GM11168 (cell line): Measurements from ENCODE around the gene SOAT2.
"Not testable (repeated sequence)": the region's sequence is repeated elsewhere in the genome, so short reads cannot be mapped to it uniquely, and the experiment has no call there.

Experiments
- in situ Hi-C: fragments of 300-500 bp; cut with MboI; formaldehyde crosslinking; loops from one replicate; pipeline ENCODE4 v1.12.0; 2022; ENCODE audit warnings: low sequenced_read_pairs; ENCODE audit not compliant: unreplicated experiment

Gene SOAT2

GRCh38 chr12:53131844-53132243 is 28.6 kb downstream of the SOAT2 start:
- in situ Hi-C loops = no loop called here

GRCh38 chr12:53133722-53134121 is 30.4 kb downstream of the SOAT2 start:
- in situ Hi-C loops = no loop called here

GRCh38 chr12:53143355-53143754 is 40.1 kb downstream of the SOAT2 start:
- in situ Hi-C loops = no loop called here

GRCh38 chr12:53145383-53146260 is 42.3 kb downstream of the SOAT2 start:
- in situ Hi-C loops = no loop called here

GRCh38 chr12:53147181-53147580 is 43.9 kb downstream of the SOAT2 start:
- in situ Hi-C loops = no loop called here

- in situ Hi-C loops = no loop called here
These were observed 44.4 kb downstream of the SOAT2 start for GRCh38 chr12:53147653-53148052.

- in situ Hi-C loops = no loop called here
These were observed 47.8 kb downstream of the SOAT2 start for GRCh38 chr12:53151039-53151438.

- in situ Hi-C loops = no loop called here
These were observed 49.1 kb downstream of the SOAT2 start for GRCh38 chr12:53152390-53152789.

- in situ Hi-C loops = no loop called here
These were observed 56.0 kb downstream of the SOAT2 start for GRCh38 chr12:53159195-53159839.

GRCh38 chr12:53160000-53160399 is 56.7 kb downstream of the SOAT2 start:
- in situ Hi-C loops = no loop called here

GRCh38 chr12:53160673-53161072 is 57.4 kb downstream of the SOAT2 start:
- in situ Hi-C loops = no loop called here

- in situ Hi-C loops = no loop called here
These were observed 58.0 kb downstream of the SOAT2 start for GRCh38 chr12:53161119-53161911.

GRCh38 chr12:53163008-53163407 is 59.7 kb downstream of the SOAT2 start:
- in situ Hi-C loops = not testable (repeated sequence)

GRCh38 chr12:53166837-53167236 is 63.6 kb downstream of the SOAT2 start:
- in situ Hi-C loops = no loop called here

- in situ Hi-C loops = no loop called here
These were observed 66.4 kb downstream of the SOAT2 start for GRCh38 chr12:53169644-53170043.

- in situ Hi-C loops = no loop called here
These were observed 66.9 kb downstream of the SOAT2 start for GRCh38 chr12:53170215-53170614.

GRCh38 chr12:53170876-53171724 is 67.8 kb downstream of the SOAT2 start:
- in situ Hi-C loops = no loop called here

GRCh38 chr12:53171725-53172329 is 68.5 kb downstream of the SOAT2 start:
- in situ Hi-C loops = no loop called here

- in situ Hi-C loops = no loop called here
These were observed 69.1 kb downstream of the SOAT2 start for GRCh38 chr12:53172352-53172751.
